Middle frontal gyrus (tissue), 1 donor: Measurements from ENCODE around the gene CMKLR1.

Experiments
- DNase-seq: peaks from one replicate; pipeline ENCODE4 v3.0.0-alpha.2; 2015; ENCODE audit warnings: low spot score; ENCODE audit errors: extremely low spot score

CMKLR1 gene

DNA sequence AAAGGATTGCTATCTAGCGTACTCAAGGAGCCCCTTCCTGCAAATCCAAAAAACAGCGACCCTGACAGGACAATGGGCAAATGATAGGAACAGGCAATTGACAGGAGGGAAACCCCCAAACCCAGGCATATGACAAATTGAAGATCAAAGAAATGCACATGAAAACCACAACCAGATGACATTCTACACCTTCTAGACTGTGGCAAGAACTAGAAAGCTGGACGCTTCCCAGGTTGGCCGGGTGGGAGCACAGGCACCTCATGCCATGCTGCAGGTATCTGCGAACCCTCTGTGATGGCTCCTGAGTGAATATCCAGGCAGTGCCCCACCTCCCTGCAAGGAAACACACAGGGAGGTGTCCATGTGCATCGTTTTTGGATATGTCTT, 37.1 kb downstream of the CMKLR1 start:
- no peak for DNase-seq

GRCh38 chr12:108301346-108301745, 37.8 kb downstream of the CMKLR1 start:
- no peak for DNase-seq

DNA sequence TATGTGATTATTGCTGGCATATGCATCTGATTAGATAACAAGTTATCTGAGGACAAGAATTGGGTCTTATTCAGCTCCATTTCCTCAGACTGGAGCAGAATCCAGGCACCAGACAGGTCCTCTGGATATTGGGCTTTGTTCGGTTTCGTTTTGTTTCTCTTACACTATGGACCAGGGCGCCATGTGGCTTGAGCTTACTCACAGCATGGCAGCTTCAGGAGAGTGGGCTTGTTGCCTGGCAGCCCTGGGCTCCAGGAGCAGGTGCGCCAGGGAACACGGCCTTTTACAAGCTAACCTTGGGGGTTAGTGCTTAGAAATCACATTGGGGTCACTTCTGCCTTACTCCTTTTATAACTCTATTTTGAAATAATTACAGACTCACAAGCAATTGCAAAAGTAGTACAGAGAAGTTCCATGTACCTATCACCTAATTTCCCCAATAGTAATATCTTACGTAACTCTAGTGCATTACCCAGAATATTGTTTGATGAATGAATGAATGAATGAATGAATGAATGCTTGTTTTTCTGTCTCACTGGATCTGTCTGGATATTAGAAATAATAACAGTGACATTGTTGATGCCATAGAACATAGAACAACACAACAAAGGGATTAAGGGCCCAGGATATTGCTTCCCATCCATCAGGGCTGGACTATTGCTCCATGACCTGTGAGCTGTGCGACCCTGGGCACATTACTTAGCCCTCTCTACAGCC, 39.0 kb downstream of the CMKLR1 start:
- DNase-seq = no peak

- DNase-seq = no peak
These were observed 39.6 kb downstream of the CMKLR1 start for GRCh38 chr12:108299516-108299915.

- no peak for DNase-seq
These were observed 40.3 kb downstream of the CMKLR1 start for GRCh38 chr12:108298761-108299275.

DNA sequence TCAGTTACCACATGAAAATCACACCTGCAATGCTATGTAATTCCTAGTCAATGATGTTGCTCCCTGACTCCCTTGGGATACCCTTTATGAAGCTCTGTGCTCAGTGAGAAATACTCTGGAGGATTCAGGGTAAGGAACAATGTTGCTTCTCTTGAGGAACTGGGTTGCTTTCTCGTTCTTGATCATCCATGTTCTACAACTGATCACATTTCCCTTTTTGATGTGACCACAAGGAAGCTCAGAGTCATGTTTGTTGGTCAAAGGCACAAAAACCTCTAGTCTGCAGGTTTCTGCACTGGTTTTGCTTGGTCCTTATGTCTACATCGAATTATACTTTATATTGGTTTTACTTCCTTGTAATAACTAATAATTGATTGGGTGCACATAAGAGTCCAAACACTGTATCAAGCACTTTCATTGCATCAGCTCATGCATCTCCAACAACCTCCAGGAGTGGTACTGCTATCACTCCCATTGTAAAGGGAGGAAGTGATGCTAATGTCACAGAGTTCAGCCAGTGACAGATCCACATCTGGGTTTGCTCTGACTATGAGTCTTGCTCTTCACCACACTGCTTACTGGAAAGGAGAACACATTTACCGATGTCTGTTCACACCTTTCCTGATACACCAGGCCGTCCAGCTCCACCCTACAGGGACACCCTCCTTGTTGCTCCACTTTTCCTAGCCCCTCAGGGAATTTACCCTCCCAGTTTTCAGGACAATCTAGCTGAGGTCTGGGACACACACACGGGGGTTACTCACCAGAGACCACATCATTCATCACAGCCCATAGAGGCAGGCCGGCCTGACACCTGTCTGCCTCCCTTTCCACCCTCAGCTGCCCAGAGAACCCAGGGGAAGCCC, 41.0 kb downstream of the CMKLR1 start:
- DNase-seq = no peak

DNA sequence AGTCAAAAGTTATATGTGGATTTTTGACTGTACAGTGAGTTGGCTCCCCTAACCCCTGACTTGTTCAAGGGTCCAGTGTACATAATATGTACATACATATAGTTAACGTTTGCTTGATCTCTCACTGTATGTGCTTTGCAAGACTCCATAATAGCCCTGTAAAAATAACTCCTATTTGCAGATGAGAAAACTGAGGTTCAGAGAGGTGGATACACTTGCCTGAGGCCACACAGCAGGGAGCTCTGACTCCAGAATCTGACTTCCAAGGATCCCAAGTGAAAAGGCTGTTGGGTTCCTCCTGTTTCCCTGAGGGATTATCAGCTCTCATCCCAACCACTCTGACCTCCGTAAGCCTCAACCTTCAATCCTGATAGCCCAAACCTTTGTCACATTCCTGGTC, 41.7 kb downstream of the CMKLR1 start:
- no peak for DNase-seq

- no peak for DNase-seq
These were observed 42.2 kb downstream of the CMKLR1 start for GRCh38 chr12:108296945-108297344.

GRCh38 chr12:108295641-108296040, 43.5 kb downstream of the CMKLR1 start:
- DNase-seq = no peak

DNA sequence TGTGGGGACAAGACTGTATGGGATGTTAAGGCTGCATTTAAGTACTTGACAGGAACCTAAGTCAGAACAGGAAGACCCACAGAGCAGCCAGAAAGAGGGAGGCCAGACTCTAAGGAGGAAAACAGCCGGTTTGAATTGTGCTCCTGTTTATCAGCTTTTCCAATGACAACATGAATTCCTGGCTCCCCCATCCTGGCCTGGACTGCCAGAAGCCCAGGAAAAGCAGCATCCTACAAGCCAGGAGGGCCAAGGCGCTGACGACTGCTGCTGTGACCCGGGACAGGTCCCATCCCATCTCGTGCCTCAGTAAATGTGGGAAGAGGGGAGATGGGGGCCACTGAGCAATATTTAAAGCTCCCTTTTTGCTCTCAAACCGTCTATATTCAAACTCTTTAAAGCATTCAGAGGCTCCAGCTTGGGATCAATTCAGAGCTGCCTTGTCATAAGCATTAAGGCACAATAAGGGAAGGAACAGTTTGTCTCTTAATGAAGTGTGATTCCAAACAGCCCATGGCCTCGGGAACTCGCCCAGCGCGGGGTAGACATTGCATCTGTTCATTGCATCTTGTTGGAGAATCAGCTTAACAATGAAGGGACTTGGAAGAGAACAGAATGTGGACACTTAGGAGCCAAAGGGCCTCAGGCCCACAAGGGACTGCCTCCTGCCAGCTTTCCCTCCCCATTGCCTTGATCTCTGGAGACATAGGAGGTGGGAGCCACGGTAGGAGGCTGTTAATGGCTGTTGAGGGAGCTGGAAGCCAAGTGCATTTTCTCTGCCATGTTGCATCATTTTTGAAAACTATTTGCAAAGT, 49.6 kb downstream of the CMKLR1 start:
- no peak for DNase-seq

- DNase-seq = no peak
These were observed 51.9 kb downstream of the CMKLR1 start for GRCh38 chr12:108287227-108287626.

DNA sequence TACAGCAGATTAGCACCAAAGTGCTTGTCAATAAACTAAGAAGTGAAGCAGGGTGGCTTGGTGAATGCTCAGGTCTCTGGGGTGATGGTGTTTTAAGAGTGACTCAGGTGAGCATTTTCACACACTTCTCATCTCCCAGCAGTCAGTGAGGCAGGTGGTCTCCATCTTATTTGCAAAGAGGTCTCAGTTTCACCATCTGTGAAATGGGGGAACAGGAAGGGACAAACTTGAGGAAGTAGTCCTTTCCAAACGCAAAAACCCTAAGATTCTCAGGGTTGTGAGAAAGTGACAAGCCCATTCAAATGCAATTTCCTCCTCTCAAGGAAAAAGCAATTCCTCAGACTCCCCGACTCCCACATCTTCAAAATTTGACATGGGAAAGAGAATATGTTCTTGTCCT, 54.1 kb downstream of the CMKLR1 start:
- no peak for DNase-seq

DNA sequence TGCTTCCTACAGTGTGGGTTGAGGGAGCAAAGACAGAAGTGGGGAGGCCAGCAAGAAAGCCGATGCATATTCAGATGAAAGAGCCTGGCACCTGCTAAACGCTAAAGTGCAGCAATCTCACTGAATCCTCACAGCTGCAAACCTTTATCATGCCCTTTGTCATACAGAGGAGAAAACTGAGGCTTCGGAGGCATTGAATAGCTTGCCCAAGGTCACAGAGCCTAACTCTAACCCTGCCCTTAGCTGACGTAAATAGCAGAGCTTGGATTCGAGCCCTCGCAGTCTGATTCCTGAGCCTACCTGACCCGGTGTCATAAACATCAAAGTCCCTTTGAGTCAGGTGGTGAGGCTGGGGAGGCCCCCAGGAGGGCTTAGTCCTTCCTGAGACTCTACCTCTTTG, 54.9 kb downstream of the CMKLR1 start:
- DNase-seq = no peak

- no peak for DNase-seq
These were observed 56.4 kb downstream of the CMKLR1 start for GRCh38 chr12:108282676-108283075.

- no peak for DNase-seq
These were observed 57.0 kb downstream of the CMKLR1 start for GRCh38 chr12:108282160-108282559.

GRCh38 chr12:108277613-108278012, 61.5 kb downstream of the CMKLR1 start:
- DNase-seq = no peak

- DNase-seq = no peak
These were observed 65.9 kb downstream of the CMKLR1 start for GRCh38 chr12:108273217-108273616.

DNA sequence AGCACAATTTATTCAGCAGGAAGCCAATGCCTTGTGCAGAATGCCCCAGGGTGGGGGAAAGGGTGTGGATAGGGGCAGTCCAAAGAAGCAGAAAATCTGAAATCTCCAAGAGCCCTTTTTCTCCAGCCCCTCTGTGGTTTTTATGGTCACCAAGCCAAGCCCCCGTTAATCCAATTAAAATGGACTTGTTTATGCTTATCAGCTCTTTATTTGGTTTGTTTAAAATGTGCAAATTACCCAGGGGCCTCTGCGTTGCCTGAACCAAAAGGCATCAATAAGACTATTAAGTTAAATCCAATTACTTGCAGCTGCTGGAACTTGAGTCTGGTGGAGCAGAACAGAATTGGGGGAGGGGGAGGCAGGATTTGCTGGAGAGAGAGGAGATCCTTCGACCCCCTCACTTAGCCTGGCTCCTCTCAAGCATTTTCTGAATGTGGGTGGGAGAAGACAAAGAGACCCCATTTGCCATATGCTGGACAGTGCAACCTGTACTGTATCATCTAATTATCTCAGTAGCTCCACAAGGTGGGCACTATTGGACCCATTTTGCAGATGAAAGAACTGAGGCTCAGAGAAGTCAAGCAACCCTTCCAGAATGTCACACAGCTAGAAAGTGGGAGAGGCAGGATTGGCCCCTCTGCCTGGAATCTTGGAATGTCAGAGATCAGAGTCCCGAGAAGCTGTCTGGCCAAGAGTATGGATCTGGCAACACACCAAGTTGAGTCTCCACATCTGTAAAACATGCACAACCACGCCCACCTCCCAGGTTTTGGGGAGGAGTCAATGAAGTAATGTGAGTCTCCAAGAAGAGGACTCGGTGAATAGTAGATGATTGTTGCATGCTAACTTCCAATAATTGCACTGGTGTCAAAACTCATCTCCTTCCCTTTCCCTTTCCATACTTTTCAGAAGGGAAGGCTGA, 66.9 kb downstream of the CMKLR1 start:
- no peak for DNase-seq

DNA sequence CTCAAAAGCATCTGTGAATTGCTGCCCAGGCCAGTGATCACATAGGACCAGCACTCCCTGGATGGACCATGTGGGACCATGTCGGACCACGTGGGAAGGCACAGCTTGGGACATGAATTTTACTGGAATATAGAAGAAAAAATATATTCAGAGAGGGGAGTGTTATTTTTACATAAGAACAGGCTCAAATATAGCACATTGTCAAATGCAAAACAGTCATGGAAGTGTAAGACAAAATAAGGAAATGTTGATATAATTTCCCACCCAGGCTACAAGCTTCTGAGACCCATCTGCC, 68.3 kb downstream of the CMKLR1 start:
- DNase-seq = no peak

- DNase-seq = no peak
These were observed 68.9 kb downstream of the CMKLR1 start for GRCh38 chr12:108270035-108270848.
